Measurements from ENCODE around the gene AKR1E2.

The AKR1E2 gene

GRCh38 chr10:4843525-4844180, 17.6 kb downstream of the AKR1E2 start:
- Histone ChIP-seq H3K79me2 (ENCODE audit: insufficient read depth, low read length) (no peaks in the 10 kb centered on the region), H3K9me3 (ENCODE audit: low read length) (no peaks in the 10 kb centered on the region), H3K9ac (ENCODE audit: low read length) (no peak overlapping the region), H3F3A (ENCODE audit: insufficient read depth, low read length) (no peaks in the 10 kb centered on the region), H3K9me2 (ENCODE audit: low read depth, low read length) (no peaks in the 10 kb centered on the region), H3K27ac (ENCODE audit: low read depth, low read length, poor library complexity, severe bottlenecking) (no peak overlapping the region), H3K4me1 (ENCODE audit: insufficient read depth, low read length, severe bottlenecking) (no peaks in the 10 kb centered on the region), H3K4me2 (ENCODE audit: low read length) (no peak overlapping the region), H4K20me1 (ENCODE audit: insufficient read depth, low read length) (no peaks in the 10 kb centered on the region), H2AFZ (ENCODE audit: low read length) (no peak overlapping the region), H3K36me3 (ENCODE audit: insufficient read depth, low read length) (no peaks in the 10 kb centered on the region), H3K4me3 (ENCODE audit: low read depth, low read length, poor library complexity, severe bottlenecking) (no peak overlapping the region), H3K27me3 (ENCODE audit: insufficient read depth, low read length) (no peaks in the 10 kb centered on the region)
- TF ChIP-seq EZH2 (IDR thresholded peaks at IDR 0.05; ENCODE audit: borderline replicate concordance, low read length) (no peak), CTCF (IDR thresholded peaks at IDR 0.05; ENCODE audit: low read length) (no peak)

GRCh38 chr10:4844864-4845263, 18.9 kb downstream of the AKR1E2 start:
- H3K27me3 ChIP-seq (ENCODE audit: insufficient read depth, low read length), result no peaks in the 10 kb centered on the region
- H3F3A ChIP-seq (ENCODE audit: insufficient read depth, low read length), result no peaks in the 10 kb centered on the region
- no peak for TF ChIP-seq CTCF (IDR thresholded peaks at IDR 0.05; ENCODE audit: low read length)
- TF ChIP-seq EZH2 (IDR thresholded peaks at IDR 0.05; ENCODE audit: borderline replicate concordance, low read length), result no peak
- no peaks in the 10 kb centered on the region for H3K79me2 ChIP-seq (ENCODE audit: insufficient read depth, low read length)
- no peaks in the 10 kb centered on the region for H4K20me1 ChIP-seq (ENCODE audit: insufficient read depth, low read length)
- H3K27ac ChIP-seq (ENCODE audit: low read depth, low read length, poor library complexity, severe bottlenecking), result no peak overlapping the region
- H3K4me1 ChIP-seq (ENCODE audit: insufficient read depth, low read length, severe bottlenecking), result no peaks in the 10 kb centered on the region
- H3K4me2 ChIP-seq (ENCODE audit: low read length), result no peak overlapping the region
- no peak overlapping the region for H2AFZ ChIP-seq (ENCODE audit: low read length)
- H3K9ac ChIP-seq (ENCODE audit: low read length), result no peak overlapping the region
- H3K36me3 ChIP-seq (ENCODE audit: insufficient read depth, low read length), result no peaks in the 10 kb centered on the region
- no peaks in the 10 kb centered on the region for H3K9me3 ChIP-seq (ENCODE audit: low read length)
- no peak overlapping the region for H3K4me3 ChIP-seq (ENCODE audit: low read depth, low read length, poor library complexity, severe bottlenecking)
- no peaks in the 10 kb centered on the region for H3K9me2 ChIP-seq (ENCODE audit: low read depth, low read length)

- Histone ChIP-seq H3K9me3 (ENCODE audit: low read length) (no peaks in the 10 kb centered on the region), H3K4me2 (ENCODE audit: low read length) (no peak overlapping the region)
Measured at GRCh38 chr10:4845766-4846165, 19.8 kb downstream of the AKR1E2 start.

More at GRCh38 chr10:4845766-4846165, 19.8 kb downstream of the AKR1E2 start:
- Histone ChIP-seq H3K27me3 (ENCODE audit: insufficient read depth, low read length) (no peaks in the 10 kb centered on the region), H3K27ac (ENCODE audit: low read depth, low read length, poor library complexity, severe bottlenecking) (no peak overlapping the region), H3K4me3 (ENCODE audit: low read depth, low read length, poor library complexity, severe bottlenecking) (no peak overlapping the region), H4K20me1 (ENCODE audit: insufficient read depth, low read length) (no peaks in the 10 kb centered on the region), H3K36me3 (ENCODE audit: insufficient read depth, low read length) (no peaks in the 10 kb centered on the region), H3K9ac (ENCODE audit: low read length) (no peak overlapping the region), H3K79me2 (ENCODE audit: insufficient read depth, low read length) (no peaks in the 10 kb centered on the region), H2AFZ (ENCODE audit: low read length) (no peak overlapping the region), H3K4me1 (ENCODE audit: insufficient read depth, low read length, severe bottlenecking) (no peaks in the 10 kb centered on the region), H3K9me2 (ENCODE audit: low read depth, low read length) (no peaks in the 10 kb centered on the region), H3F3A (ENCODE audit: insufficient read depth, low read length) (no peaks in the 10 kb centered on the region)
- TF ChIP-seq EZH2 (IDR thresholded peaks at IDR 0.05; ENCODE audit: borderline replicate concordance, low read length) (no peak), CTCF (IDR thresholded peaks at IDR 0.05; ENCODE audit: low read length) (no peak)

All from OCI-LY1 (cell line).